ENCODE results near the gene RBPJL. TPM values are rescaled to one million over a fixed set of nuclear protein-coding genes. Genes with fewer than 3 reads are reported as not detected.

The RBPJL gene
- total and polyA plus RNA-seq, 2 of the 13 experiments (the other 11 are each of a cell fraction or from before 2014, with no cell fraction given) = not detected

GRCh38 chr20:45363611-45364492, 57.2 kb downstream of the RBPJL start (continued):
- 0 out of 2 replicates have a peak, but pooled peaks have one; percentile 19 for TF ChIP-seq DZIP1 (CRISPR knock-in tag; IDR thresholded peaks at IDR 0.05)
- 0 out of 2 replicates have a peak, but pooled peaks have one; percentile 10 for TF ChIP-seq THAP7 (CRISPR knock-in tag; IDR thresholded peaks at IDR 0.05)
- TF ChIP-seq FUBP1 (CRISPR knock-in tag; IDR thresholded peaks at IDR 0.05; ENCODE audit: borderline replicate concordance) = no peak
- no peak for TF ChIP-seq CEBPZ (IDR thresholded peaks at IDR 0.05; ENCODE audit: low read length)
- no peak; a peak in 1 of 4 replicates for TF ChIP-seq NR2F1 (CRISPR knock-in tag; IDR thresholded peaks at IDR 0.05)
- 0 out of 2 replicates have a peak, but pooled peaks have one; percentile 60 for TF ChIP-seq THYN1 (CRISPR knock-in tag; IDR thresholded peaks at IDR 0.05; ENCODE audit: borderline replicate concordance, low read depth)
- TF ChIP-seq SIX1 (CRISPR knock-in tag; IDR thresholded peaks at IDR 0.05; ENCODE audit: borderline replicate concordance) = no peak
- no peak for TF ChIP-seq NFYC (CRISPR knock-in tag; IDR thresholded peaks at IDR 0.05)
- TF ChIP-seq SP2 (CRISPR knock-in tag; IDR thresholded peaks at IDR 0.05) = no peak
- 0 out of 2 replicates have a peak, but pooled peaks have one; percentile 10 for TF ChIP-seq U2AF2 (IDR thresholded peaks at IDR 0.05; ENCODE audit: low read depth, low read length)
- TF ChIP-seq ARNT2 (CRISPR knock-in tag; IDR thresholded peaks at IDR 0.05; ENCODE audit: low read depth) = 0 out of 2 replicates have a peak, but pooled peaks have one; percentile 12
- TF ChIP-seq THAP9 (CRISPR knock-in tag; IDR thresholded peaks at IDR 0.05; ENCODE audit: borderline replicate concordance) = no peak
- TF ChIP-seq ZNF629 (CRISPR knock-in tag; conservative IDR thresholded peaks at IDR 0.05) = peak; percentile 95
- TF ChIP-seq SNAPC5 (CRISPR knock-in tag; IDR thresholded peaks at IDR 0.05; ENCODE audit: borderline replicate concordance) = peak; percentile 77; the same call in 1 of the 2 replicates

Data from HepG2 (cell line).